Measurements from ENCODE around the gene SSMEM1. TPM values are rescaled to one million over a fixed set of nuclear protein-coding genes. Genes with fewer than 3 reads are reported as not detected.
"Not testable (repeated sequence)": the region's sequence is repeated elsewhere in the genome, so short reads cannot be mapped to it uniquely, and the experiment has no call there.

Gene SSMEM1
- total RNA-seq, 1 donor from 2014 or later, result not detected

- H3K27ac Mint-ChIP-seq (ENCODE audit: unreplicated experiment), result no peak overlapping the region
- TF ChIP-seq CTCF (IDR thresholded peaks at IDR 0.05; ENCODE audit: partially characterized antibody, unreplicated experiment), result no peak
- H3K36me3 Mint-ChIP-seq (ENCODE audit: unreplicated experiment), result no peaks in the 10 kb centered on the region
- DNase-seq, result no peak
- H3K4me3 Mint-ChIP-seq (ENCODE audit: unreplicated experiment), result no peak overlapping the region
- no peaks in the 10 kb centered on the region for H3K27me3 Mint-ChIP-seq (ENCODE audit: unreplicated experiment)
- no peaks in the 10 kb centered on the region for H3K4me1 Mint-ChIP-seq (ENCODE audit: low read depth, unreplicated experiment)
- no peaks in the 10 kb centered on the region for H3K9me3 Mint-ChIP-seq (ENCODE audit: unreplicated experiment)
Measured at GRCh38 chr7:130182990-130183389, 24.7 kb upstream of the SSMEM1 start.

- not testable (repeated sequence) for DNase-seq; H3K27me3 Mint-ChIP-seq (ENCODE audit: unreplicated experiment); H3K36me3 Mint-ChIP-seq (ENCODE audit: unreplicated experiment); H3K27ac Mint-ChIP-seq (ENCODE audit: unreplicated experiment); H3K9me3 Mint-ChIP-seq (ENCODE audit: unreplicated experiment); H3K4me1 Mint-ChIP-seq (ENCODE audit: low read depth, unreplicated experiment); H3K4me3 Mint-ChIP-seq (ENCODE audit: unreplicated experiment)
Measured at GRCh38 chr7:130184349-130184748, 23.3 kb upstream of the SSMEM1 start.

- Mint-ChIP-seq H3K9me3 (ENCODE audit: unreplicated experiment) (no peaks in the 10 kb centered on the region), H3K36me3 (ENCODE audit: unreplicated experiment) (no peaks in the 10 kb centered on the region), H3K4me1 (ENCODE audit: low read depth, unreplicated experiment) (no peaks in the 10 kb centered on the region), H3K4me3 (ENCODE audit: unreplicated experiment) (no peak overlapping the region), H3K27ac (ENCODE audit: unreplicated experiment) (no peak overlapping the region), H3K27me3 (ENCODE audit: unreplicated experiment) (no peaks in the 10 kb centered on the region)
- no peak for TF ChIP-seq CTCF (IDR thresholded peaks at IDR 0.05; ENCODE audit: partially characterized antibody, unreplicated experiment)
- no peak for DNase-seq
Measured at GRCh38 chr7:130187360-130187759, 20.3 kb upstream of the SSMEM1 start.

- H3K4me3 Mint-ChIP-seq (ENCODE audit: unreplicated experiment), result no peak overlapping the region
- no peak overlapping the region for H3K27ac Mint-ChIP-seq (ENCODE audit: unreplicated experiment)
- no peak for TF ChIP-seq CTCF (IDR thresholded peaks at IDR 0.05; ENCODE audit: partially characterized antibody, unreplicated experiment)
- no peaks in the 10 kb centered on the region for H3K27me3 Mint-ChIP-seq (ENCODE audit: unreplicated experiment)
- no peaks in the 10 kb centered on the region for H3K9me3 Mint-ChIP-seq (ENCODE audit: unreplicated experiment)
- no peak for DNase-seq
- no peaks in the 10 kb centered on the region for H3K4me1 Mint-ChIP-seq (ENCODE audit: low read depth, unreplicated experiment)
- H3K36me3 Mint-ChIP-seq (ENCODE audit: unreplicated experiment), result no peaks in the 10 kb centered on the region
Measured at GRCh38 chr7:130189343-130189742, 18.3 kb upstream of the SSMEM1 start.

GRCh38 chr7:130191791-130192190, 15.9 kb upstream of the SSMEM1 start:
- Mint-ChIP-seq H3K4me1 (ENCODE audit: low read depth, unreplicated experiment) (no peaks in the 10 kb centered on the region), H3K9me3 (ENCODE audit: unreplicated experiment) (no peaks in the 10 kb centered on the region), H3K4me3 (ENCODE audit: unreplicated experiment) (no peak overlapping the region), H3K27ac (ENCODE audit: unreplicated experiment) (no peak overlapping the region), H3K36me3 (ENCODE audit: unreplicated experiment) (no peaks in the 10 kb centered on the region), H3K27me3 (ENCODE audit: unreplicated experiment) (no peaks in the 10 kb centered on the region)
- DNase-seq, result no peak
- no peak for TF ChIP-seq CTCF (IDR thresholded peaks at IDR 0.05; ENCODE audit: partially characterized antibody, unreplicated experiment)

GRCh38 chr7:130195396-130195795, 12.3 kb upstream of the SSMEM1 start:
- Mint-ChIP-seq H3K9me3 (ENCODE audit: unreplicated experiment) (no peaks in the 10 kb centered on the region), H3K36me3 (ENCODE audit: unreplicated experiment) (no peaks in the 10 kb centered on the region), H3K27ac (ENCODE audit: unreplicated experiment) (no peak overlapping the region), H3K4me1 (ENCODE audit: low read depth, unreplicated experiment) (no peaks in the 10 kb centered on the region), H3K4me3 (ENCODE audit: unreplicated experiment) (no peak overlapping the region), H3K27me3 (ENCODE audit: unreplicated experiment) (no peaks in the 10 kb centered on the region)
- no peak for TF ChIP-seq CTCF (IDR thresholded peaks at IDR 0.05; ENCODE audit: partially characterized antibody, unreplicated experiment)
- DNase-seq, result no peak
